Caco-2 (cell line): ENCODE data around the gene SLC38A10. TPM values are rescaled to one million over a fixed set of nuclear protein-coding genes. Genes with fewer than 3 reads are reported as not detected.
A peak's percentile ranks its signal among the peaks of the same experiment; 100 is the strongest.

Source experiments
- BruUV-seq: library from RNA; stranded (reverse); fragments of 400-500 nt; replicated peaks from 2 replicates; lab custom pipeline; 2021; lab: Mats Ljungman, UMichigan
- CTCF ChIA-PET: fragments of 300-600 bp; sonication (Branson Sonifier 250); formaldehyde crosslinking; loops from one replicate; lab custom pipeline; 2022; ENCODE audit warnings: antibody characterized with exemption; lab: Charles Lee
- POLR2A ChIA-PET: fragments of 300-600 bp; sonication (Branson Sonifier 250); formaldehyde crosslinking; loops from one replicate; lab custom pipeline; 2022; ENCODE audit warnings: antibody characterized with exemption; lab: Charles Lee
- DNase-seq, 2 experiments: peaks; one replicate each; pipeline versions ENCODE4 v3.0.0 to v3.0.0-alpha.2; 2020 to 2022
- H3K27me3 ChIP-seq: replicated peaks from 2 replicates; pipeline ENCODE4 v1.6.0; 2011; ENCODE audit warnings: low read length; ENCODE audit not compliant: control insufficient read depth, insufficient read depth
- H3K36me3 ChIP-seq: 2 replicates; pipeline ENCODE4 v1.5.1; 2011; ENCODE audit warnings: low read length; ENCODE audit not compliant: control insufficient read depth, insufficient read depth
- H3K4me1 ChIP-seq: fragments of 250-450 bp; sonication (Bioruptor Pico); 2 replicates; pipeline ENCODE4 v1.5.1; 2020; ENCODE audit warnings: mild to moderate bottlenecking
- H3K4me3 ChIP-seq: 2 replicates; pipeline ENCODE4 v1.5.1; 2011; ENCODE audit warnings: low read depth, mild to moderate bottlenecking, control low read depth, low read length
- H3K9me3 ChIP-seq: fragments of 250-450 bp; sonication (Bioruptor Pico); 2 replicates; pipeline ENCODE4 v1.5.1; 2020; ENCODE audit warnings: mild to moderate bottlenecking, moderate library complexity
- H3K27ac Mint-ChIP-seq: one replicate; pipeline ENCODE4 v1.8.0; 2022; ENCODE audit warnings: mixed read lengths; ENCODE audit not compliant: unreplicated experiment
- H3K27me3 Mint-ChIP-seq: one replicate; pipeline ENCODE4 v1.8.0; 2022; ENCODE audit warnings: mixed read lengths; ENCODE audit not compliant: insufficient read depth, unreplicated experiment
- H3K36me3 Mint-ChIP-seq: one replicate; pipeline ENCODE4 v1.8.0; 2022; ENCODE audit warnings: mild to moderate bottlenecking, mixed read lengths; ENCODE audit not compliant: insufficient read depth, unreplicated experiment
- H3K4me1 Mint-ChIP-seq: one replicate; pipeline ENCODE4 v1.8.0; 2022; ENCODE audit warnings: low read depth, mixed read lengths; ENCODE audit not compliant: unreplicated experiment
- H3K4me3 Mint-ChIP-seq: one replicate; pipeline ENCODE4 v1.8.0; 2022; ENCODE audit warnings: mild to moderate bottlenecking, moderate library complexity, mixed read lengths; ENCODE audit not compliant: unreplicated experiment
- H3K9me3 Mint-ChIP-seq: one replicate; pipeline ENCODE4 v1.8.0; 2022; ENCODE audit warnings: mixed read lengths; ENCODE audit not compliant: unreplicated experiment
- intact Hi-C: fragments of 100-400 bp; cut with micrococcal nuclease; formaldehyde crosslinking; loops from one replicate; pipeline ENCODE4 v1.10.0; 2022; ENCODE audit not compliant: unreplicated experiment
- total RNA-seq: library from RNA; stranded (reverse); gene quantifications from 2 replicates; pipeline ENCODE4 v1.2.3, GENCODE V29; 2022
- TF ChIP-seq, protein P1 (sequence below), 2 experiments: fragments of 200-600 bp in 1 of 2; IDR thresholded peaks; 1 replicate in 1 of 2; 2 replicates in 1 of 2; pipeline versions ENCODE4 v1.5.1 to v1.8.0; 2011 to 2022; ENCODE audit warnings: antibody characterized with exemption in 1 of 2, control low read depth in 1 of 2, inconsistent platforms in 1 of 2, low read depth in 1 of 2, low read length in 1 of 2, mild to moderate bottlenecking in 1 of 2, moderate library complexity in 1 of 2; ENCODE audit not compliant: insufficient read depth in 1 of 2, severe bottlenecking in 1 of 2, unreplicated experiment in 1 of 2

The SLC38A10 gene
- total RNA-seq, 1 experiment from 2014 or later = 137 TPM

DNA sequence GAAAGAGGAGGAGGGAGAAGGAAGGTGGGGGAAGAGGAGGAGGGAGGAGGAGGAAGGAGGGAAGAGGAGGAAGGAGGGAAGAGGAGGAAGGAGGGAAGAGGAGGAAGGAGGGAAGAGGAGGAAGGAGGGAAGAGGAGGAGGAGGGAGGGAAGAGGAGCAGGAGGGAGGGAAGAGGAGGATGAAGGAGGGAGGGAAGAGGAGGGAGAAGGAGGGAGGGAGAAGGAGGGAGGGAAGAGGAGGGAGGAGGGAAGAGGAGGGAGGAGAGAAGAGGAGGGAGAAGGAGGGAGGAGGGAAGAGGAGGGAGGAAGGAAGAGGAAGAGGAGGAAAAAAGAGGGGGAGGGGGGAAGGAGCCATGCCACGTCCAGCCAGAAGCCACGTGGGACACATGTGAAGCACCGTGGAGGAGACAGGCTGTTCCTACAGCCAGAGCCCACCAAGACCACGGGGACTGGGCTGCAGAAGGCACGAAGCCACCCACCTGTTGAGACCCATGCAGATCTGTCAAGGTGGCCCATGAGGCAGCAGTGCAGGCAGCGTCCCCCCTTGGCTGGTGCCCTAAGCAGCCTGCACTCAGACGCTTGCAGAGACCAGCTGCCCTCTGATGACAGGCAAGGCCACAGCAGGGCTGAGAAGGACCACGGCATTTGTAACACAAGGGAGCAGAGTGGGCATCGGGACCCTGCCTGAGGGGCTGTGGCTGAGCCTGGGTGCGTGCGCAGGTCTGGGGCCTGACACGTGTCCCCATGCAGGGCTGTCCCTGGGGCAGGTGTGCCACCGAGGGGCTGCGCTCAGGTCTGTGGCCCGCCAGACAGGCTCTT, 45.7 kb downstream of the SLC38A10 start:
- ChIA-PET POLR2A (no interaction called here), CTCF (no interaction called here)
- Mint-ChIP-seq H3K4me3 (no peak overlapping the region), H3K27me3 (no peaks in the 10 kb centered on the region), H3K36me3 (peaks cover 77% of the 10 kb centered on the region), H3K27ac (no peak overlapping the region), H3K9me3 (no peaks in the 10 kb centered on the region), H3K4me1 (no peaks in the 10 kb centered on the region)
- TF ChIP-seq, protein P1, sequence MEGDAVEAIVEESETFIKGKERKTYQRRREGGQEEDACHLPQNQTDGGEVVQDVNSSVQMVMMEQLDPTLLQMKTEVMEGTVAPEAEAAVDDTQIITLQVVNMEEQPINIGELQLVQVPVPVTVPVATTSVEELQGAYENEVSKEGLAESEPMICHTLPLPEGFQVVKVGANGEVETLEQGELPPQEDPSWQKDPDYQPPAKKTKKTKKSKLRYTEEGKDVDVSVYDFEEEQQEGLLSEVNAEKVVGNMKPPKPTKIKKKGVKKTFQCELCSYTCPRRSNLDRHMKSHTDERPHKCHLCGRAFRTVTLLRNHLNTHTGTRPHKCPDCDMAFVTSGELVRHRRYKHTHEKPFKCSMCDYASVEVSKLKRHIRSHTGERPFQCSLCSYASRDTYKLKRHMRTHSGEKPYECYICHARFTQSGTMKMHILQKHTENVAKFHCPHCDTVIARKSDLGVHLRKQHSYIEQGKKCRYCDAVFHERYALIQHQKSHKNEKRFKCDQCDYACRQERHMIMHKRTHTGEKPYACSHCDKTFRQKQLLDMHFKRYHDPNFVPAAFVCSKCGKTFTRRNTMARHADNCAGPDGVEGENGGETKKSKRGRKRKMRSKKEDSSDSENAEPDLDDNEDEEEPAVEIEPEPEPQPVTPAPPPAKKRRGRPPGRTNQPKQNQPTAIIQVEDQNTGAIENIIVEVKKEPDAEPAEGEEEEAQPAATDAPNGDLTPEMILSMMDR (IDR thresholded peaks at IDR 0.05; ENCODE audit: insufficient read depth in 1 of 2, low read depth in 1 of 2, low read length in 1 of 2, severe bottlenecking in 1 of 2, unreplicated experiment in 1 of 2) = no peak
- Histone ChIP-seq H3K9me3 (peaks cover 6% of the 10 kb centered on the region; the same call in 1 of the 2 replicates), H3K27me3 (no peaks in the 10 kb centered on the region), H3K36me3 (peaks cover 3% of the 10 kb centered on the region; the same call in 1 of the 2 replicates), H3K4me1 (no peaks in the 10 kb centered on the region), H3K4me3 (no peak overlapping the region)
- no TSS peak for BruUV-seq
- intact Hi-C loops = no loop called here
- no peak for DNase-seq

DNA sequence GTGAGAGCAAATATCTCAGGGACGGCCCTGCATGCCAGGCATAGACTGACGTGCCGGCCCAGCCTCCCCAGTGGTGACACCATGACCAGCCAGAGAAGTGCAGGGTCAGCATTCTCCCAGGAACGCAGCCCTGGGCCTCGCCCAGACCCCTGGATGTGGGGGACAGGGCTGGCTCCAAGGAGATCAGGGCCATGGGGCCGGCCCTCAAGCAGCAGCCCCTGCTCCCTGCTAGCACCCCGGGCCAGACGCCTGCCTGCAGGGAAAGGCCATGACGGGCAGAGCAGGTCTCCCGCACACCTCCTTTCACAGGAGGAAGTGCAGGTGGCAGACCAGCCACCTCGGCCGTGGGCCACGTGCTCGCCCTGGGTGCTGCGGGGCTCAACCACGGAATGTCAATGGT, 46.5 kb downstream of the SLC38A10 start:
- H3K4me1 Mint-ChIP-seq = no peaks in the 10 kb centered on the region
- H3K36me3 ChIP-seq = peaks cover 3% of the 10 kb centered on the region; the same call in 1 of the 2 replicates
- no peak overlapping the region for H3K4me3 ChIP-seq
- peaks cover 6% of the 10 kb centered on the region; the same call in 1 of the 2 replicates for H3K9me3 ChIP-seq
- H3K36me3 Mint-ChIP-seq = peaks cover 83% of the 10 kb centered on the region
- no peak for DNase-seq
- TF ChIP-seq, protein P1 (IDR thresholded peaks at IDR 0.05; ENCODE audit: insufficient read depth in 1 of 2, low read depth in 1 of 2, low read length in 1 of 2, severe bottlenecking in 1 of 2, unreplicated experiment in 1 of 2) = no peak
- H3K4me3 Mint-ChIP-seq = no peak overlapping the region
- ChIA-PET POLR2A (no interaction called here), CTCF (no interaction called here)
- H3K4me1 ChIP-seq = no peaks in the 10 kb centered on the region
- no peaks in the 10 kb centered on the region for H3K9me3 Mint-ChIP-seq
- no peaks in the 10 kb centered on the region for H3K27me3 Mint-ChIP-seq
- H3K27me3 ChIP-seq = no peaks in the 10 kb centered on the region
- no TSS peak for BruUV-seq
- H3K27ac Mint-ChIP-seq = no peak overlapping the region
- intact Hi-C loops = no loop called here

DNA sequence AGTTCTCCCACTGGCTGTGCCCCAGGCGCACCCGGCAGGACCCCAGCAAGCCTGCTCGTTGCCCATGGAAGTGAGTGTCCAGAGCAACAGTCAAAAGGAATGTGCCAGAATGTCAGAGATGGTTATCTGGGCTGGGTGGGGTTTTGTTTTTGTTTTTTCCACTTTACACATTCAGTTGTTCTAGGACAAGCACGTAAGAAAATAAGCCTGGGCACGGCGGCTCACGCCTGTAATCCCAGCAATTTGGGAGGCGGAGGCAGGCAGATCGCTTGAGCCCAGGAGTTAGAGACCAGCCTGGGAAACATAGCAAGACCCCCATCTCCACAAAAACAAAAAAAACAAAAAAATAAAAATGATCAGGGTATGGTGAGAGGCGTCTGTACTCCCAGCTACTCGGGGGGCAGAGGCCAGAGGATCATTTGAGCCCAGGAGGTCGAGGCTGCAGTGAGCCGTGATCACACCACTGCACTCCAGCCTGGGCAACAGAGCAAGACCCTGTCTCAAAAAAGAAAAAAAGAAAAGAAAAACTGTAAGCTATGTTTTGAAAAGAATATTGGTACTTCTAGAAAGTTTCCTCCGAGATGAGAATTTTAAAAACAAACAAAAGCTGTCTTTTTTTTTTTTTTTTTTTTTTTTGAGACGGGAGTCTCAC, 47.6 kb downstream of the SLC38A10 start:
- Mint-ChIP-seq H3K4me3 (no peak overlapping the region), H3K27me3 (no peaks in the 10 kb centered on the region), H3K4me1 (peaks cover under 1% of the 10 kb centered on the region), H3K36me3 (peaks cover 79% of the 10 kb centered on the region), H3K9me3 (no peaks in the 10 kb centered on the region), H3K27ac (peak overlapping the region; percentile 36)
- intact Hi-C loops = no loop called here
- Histone ChIP-seq H3K36me3 (peaks cover 3% of the 10 kb centered on the region; the same call in 1 of the 2 replicates), H3K4me1 (no peaks in the 10 kb centered on the region), H3K4me3 (no peak overlapping the region), H3K27me3 (no peaks in the 10 kb centered on the region), H3K9me3 (peaks cover 6% of the 10 kb centered on the region; the same call in 1 of the 2 replicates)
- TF ChIP-seq, protein P1 (IDR thresholded peaks at IDR 0.05; ENCODE audit: insufficient read depth in 1 of 2, low read depth in 1 of 2, low read length in 1 of 2, severe bottlenecking in 1 of 2, unreplicated experiment in 1 of 2) = no peak
- DNase-seq = no peak
- ChIA-PET POLR2A (interaction anchor here (0.6 to 0.7 kb wide), 3 partner anchors 25 to 279 kb away, joined by 3 to 13 read pairs (median 3); partner anchors contain the start of gene CEP131), CTCF (interaction anchor here (0.6 to 0.7 kb wide), 2 partner anchors 25 to 1506 kb away, joined by 3 read pairs; partner anchors contain the start of gene CEP131)
- no TSS peak for BruUV-seq
